GM18505 (cell line): ENCODE measurements around the gene KPTN.

ENCODE experiments used
- ATAC-seq: cut with Tn5 transposase; IDR thresholded peaks from one replicate; pipeline ENCODE4 v1.9.1; 2021; ENCODE audit not compliant: unreplicated experiment
- POLR2A ChIP-seq: IDR thresholded peaks from 4 replicates; pipeline ENCODE4 v1.6.1; 2011; ENCODE audit warnings: borderline replicate concordance; ENCODE audit not compliant: insufficient read depth, insufficient read length; ENCODE audit errors: extremely low read depth

The KPTN gene

GRCh38 chr19:47514151-47514868 lies 30.3 kb upstream of the KPTN start:
- TF ChIP-seq POLR2A: no peak
- peak; percentile 2 for ATAC-seq

- TF ChIP-seq POLR2A: no peak
- ATAC-seq: no peak
Observed at GRCh38 chr19:47512948-47513319, 28.9 kb upstream of the KPTN start.

GRCh38 chr19:47512183-47512947 lies 28.3 kb upstream of the KPTN start:
- no peak for ATAC-seq
- TF ChIP-seq POLR2A: no peak

GRCh38 chr19:47511681-47512080 lies 27.7 kb upstream of the KPTN start:
- no peak for ATAC-seq
- no peak for TF ChIP-seq POLR2A

- ATAC-seq: no peak
- no peak for TF ChIP-seq POLR2A
Observed at GRCh38 chr19:47511128-47511517, 27.1 kb upstream of the KPTN start.

GRCh38 chr19:47510516-47511127 lies 26.6 kb upstream of the KPTN start:
- no peak for TF ChIP-seq POLR2A
- ATAC-seq: no peak

GRCh38 chr19:47509973-47510372 lies 26.0 kb upstream of the KPTN start:
- ATAC-seq: no peak

GRCh38 chr19:47509170-47509847 lies 25.3 kb upstream of the KPTN start:
- TF ChIP-seq POLR2A: no peak
- ATAC-seq: no peak

More at GRCh38 chr19:47509973-47510372, 26.0 kb upstream of the KPTN start:
- TF ChIP-seq POLR2A: no peak

GRCh38 chr19:47508721-47509120 lies 24.7 kb upstream of the KPTN start:
- TF ChIP-seq POLR2A: no peak
- ATAC-seq: no peak

- no peak for ATAC-seq
- no peak for TF ChIP-seq POLR2A
Observed at GRCh38 chr19:47507924-47508553, 24.0 kb upstream of the KPTN start.

GRCh38 chr19:47507012-47507411 lies 23.0 kb upstream of the KPTN start:
- no peak for TF ChIP-seq POLR2A
- no peak for ATAC-seq

- no peak for TF ChIP-seq POLR2A
- ATAC-seq: no peak
Observed at GRCh38 chr19:47506459-47506858, 22.4 kb upstream of the KPTN start.

GRCh38 chr19:47505506-47505905 lies 21.5 kb upstream of the KPTN start:
- TF ChIP-seq POLR2A: no peak
- ATAC-seq: no peak
